H54 (cell line): ENCODE data around the gene NCBP2L.
A peak's percentile ranks its signal among the peaks of the same experiment; 100 is the strongest.

ENCODE experiments used
- DNase-seq: peaks from one replicate; pipeline ENCODE4 v3.0.0; 2011; ENCODE audit warnings: low spot score, mixed read lengths; ENCODE audit not compliant: insufficient read length
- FAIRE-seq: peaks from 3 replicates; lab custom pipeline; 2011; peaks lifted over from hg19 to GRCh38; lab: Jason Lieb, UNC
- POLR2A ChIP-seq: IDR thresholded peaks from 2 replicates; pipeline ENCODE4 v1.6.1; 2011; ENCODE audit warnings: low read depth, mild to moderate bottlenecking, low read length

The NCBP2L gene

GRCh38 chrX:107818900-107819521, 41.5 kb downstream of the NCBP2L start:
- DNase-seq, result no peak
- no peak for TF ChIP-seq POLR2A
- no peak for FAIRE-seq

GRCh38 chrX:107823042-107823441, 45.5 kb downstream of the NCBP2L start:
- no peak for TF ChIP-seq POLR2A
- FAIRE-seq (no peak), DNase-seq (no peak)

GRCh38 chrX:107823456-107823855, 45.9 kb downstream of the NCBP2L start:
- DNase-seq, result no peak
- FAIRE-seq, result no peak
- TF ChIP-seq POLR2A, result no peak

GRCh38 chrX:107825698-107826237, 48.2 kb downstream of the NCBP2L start, which contains the start of gene MID2:
Gene MID2, plus strand, starts transcription at chrX:107825866. Its CDS starts 561 bp downstream, at chrX:107826427.
- DNase-seq, result peak; percentile 47
- peak; percentile 30 for FAIRE-seq
- TF ChIP-seq POLR2A, result no peak

- DNase-seq, result peak; percentile 21
- FAIRE-seq, result no peak
- no peak for TF ChIP-seq POLR2A
These were observed 48.9 kb downstream of the NCBP2L start for GRCh38 chrX:107826238-107827029.

GRCh38 chrX:107827030-107827831, 49.7 kb downstream of the NCBP2L start:
- no peak for TF ChIP-seq POLR2A
- FAIRE-seq, result peak; percentile 20
- no peak for DNase-seq

- DNase-seq (no peak), FAIRE-seq (no peak)
- TF ChIP-seq POLR2A, result no peak
These were observed 50.3 kb downstream of the NCBP2L start for GRCh38 chrX:107827852-107828251.

- DNase-seq (no peak), FAIRE-seq (no peak)
- no peak for TF ChIP-seq POLR2A
These were observed 52.3 kb downstream of the NCBP2L start for GRCh38 chrX:107829878-107830277.

GRCh38 chrX:107831071-107831730, 53.7 kb downstream of the NCBP2L start:
- no peak for TF ChIP-seq POLR2A
- DNase-seq (no peak), FAIRE-seq (no peak)

GRCh38 chrX:107834275-107835201, 57.0 kb downstream of the NCBP2L start:
- TF ChIP-seq POLR2A, result no peak
- FAIRE-seq, result no peak
- no peak for DNase-seq

- DNase-seq, result no peak
- TF ChIP-seq POLR2A, result no peak
- no peak for FAIRE-seq
These were observed 59.4 kb downstream of the NCBP2L start for GRCh38 chrX:107836958-107837357.

- TF ChIP-seq POLR2A, result no peak
- FAIRE-seq (no peak), DNase-seq (no peak)
These were observed 63.4 kb downstream of the NCBP2L start for GRCh38 chrX:107840971-107841370.
